K562 (cell line): Measurements from ENCODE around the gene ZBTB22. TPM values are rescaled to one million over a fixed set of nuclear protein-coding genes. Genes with fewer than 3 reads are reported as not detected.

Experiments
- AFF1 ChIP-seq, 2 experiments: fragments of 450-650 bp; IDR thresholded peaks; 2 replicates each; pipeline ENCODE4 v1.6.1; 2018; ENCODE audit warnings: mild to moderate bottlenecking in 2 of 2, low read depth in 1 of 2; ENCODE audit not compliant: partially characterized antibody in 2 of 2
- ARID1B ChIP-seq: fragments of 450-650 bp; IDR thresholded peaks from 2 replicates; pipeline ENCODE4 v1.6.1; 2016; ENCODE audit warnings: antibody characterized with exemption, mild to moderate bottlenecking, inconsistent platforms
- BHLHE40 ChIP-seq: IDR thresholded peaks from 2 replicates; pipeline ENCODE4 v1.6.1; 2011; ENCODE audit warnings: low read length, improper control_type of control experiment
- C11orf30 ChIP-seq: fragments of 450-650 bp; IDR thresholded peaks from 2 replicates; pipeline ENCODE4 v1.6.1; 2016; ENCODE audit warnings: low read depth, mild to moderate bottlenecking
- CAMTA2 ChIP-seq: fragments of 250-450 bp; sonication (Bioruptor Pico); conservative IDR thresholded peaks from 2 replicates; pipeline ENCODE4 v1.5.1; 2022
- CREB3L1 ChIP-seq: fragments of 450-650 bp; IDR thresholded peaks from 2 replicates; pipeline ENCODE4 v1.6.1; 2014; ENCODE audit warnings: low read depth, mild to moderate bottlenecking, moderate library complexity, borderline replicate concordance
- ERF ChIP-seq: fragments of 450-650 bp; formaldehyde crosslinking; IDR thresholded peaks from 2 replicates; pipeline ENCODE4 v1.4.0; 2020; ENCODE audit warnings: mild to moderate bottlenecking, mixed read lengths
- FOXM1 ChIP-seq, 2 experiments: fragments of 450-650 bp in 1 of 2; sonication (generic) in 1 of 2; formaldehyde crosslinking in 1 of 2; IDR thresholded peaks; 2 replicates each; pipeline versions ENCODE4 v1.6.1 to v1.9.0; 2017 to 2022; ENCODE audit warnings: low read depth in 2 of 2, mild to moderate bottlenecking in 2 of 2, missing genetic modification reagents in 1 of 2, moderate library complexity in 1 of 2
- GABPA ChIP-seq: fragments of 200-800 bp; sonication (Bioruptor generic); conservative IDR thresholded peaks from 2 replicates; pipeline ENCODE4 v1.6.1; 2016; ENCODE audit warnings: low read depth, missing genetic modification characterization, missing compliant biosample characterization
- GABPB1 ChIP-seq: sonication (generic); formaldehyde crosslinking; IDR thresholded peaks from 2 replicates; pipeline ENCODE4 v1.8.0; 2022; ENCODE audit warnings: mild to moderate bottlenecking, missing genetic modification reagents
- GATAD2A ChIP-seq: fragments of 450-650 bp; IDR thresholded peaks from 2 replicates; pipeline ENCODE4 v1.6.1; 2017
- HLTF ChIP-seq: fragments of 450-650 bp; IDR thresholded peaks from 2 replicates; pipeline ENCODE4 v1.6.1; 2016
- LEF1 ChIP-seq: fragments of 450-650 bp; IDR thresholded peaks from 2 replicates; pipeline ENCODE4 v1.6.1; 2016; ENCODE audit warnings: mild to moderate bottlenecking
- NRF1 ChIP-seq, 2 experiments: fragments of 450-650 bp; IDR thresholded peaks in 1 of 2; conservative IDR thresholded peaks in 1 of 2; 2 replicates each; pipeline ENCODE4 v1.6.1; 2014; ENCODE audit warnings: mild to moderate bottlenecking in 2 of 2
- SMAD1 ChIP-seq: fragments of 150-350 bp; IDR thresholded peaks from 2 replicates; pipeline ENCODE4 v1.6.1; 2014; ENCODE audit warnings: low read length, low read depth; ENCODE audit not compliant: partially characterized antibody
- SMARCA4 ChIP-seq: fragments of 450-650 bp; IDR thresholded peaks from 2 replicates; pipeline ENCODE4 v1.6.1; 2016
- TRIM28 ChIP-seq: fragments of 450-650 bp; IDR thresholded peaks from 2 replicates; pipeline ENCODE4 v1.6.1; 2017
- XRCC5 ChIP-seq: fragments of 200-400 bp; formaldehyde crosslinking; IDR thresholded peaks from 2 replicates; pipeline ENCODE4 v1.6.1; 2017; ENCODE audit warnings: low read depth, mild to moderate bottlenecking, low read length
- ZFP36 ChIP-seq: fragments of 150-350 bp; IDR thresholded peaks from 2 replicates; pipeline ENCODE4 v1.6.1; 2018; ENCODE audit warnings: low read length, low read depth; ENCODE audit not compliant: partially characterized antibody
- ZNF449 ChIP-seq: fragments of 250-450 bp; sonication (Bioruptor Pico); IDR thresholded peaks from 2 replicates; pipeline ENCODE4 v1.8.0; 2022; ENCODE audit warnings: moderate library complexity, mild to moderate bottlenecking, inconsistent platforms
- polyA plus RNA-seq, 8 experiments: library from polyadenylated mRNA; depleted of rRNA in 4 of 8; stranded (reverse) in 5 of 8; unstranded in 3 of 8; fragments of >200 nt; fragmentation: Nextera tagmentation in 2 of 8; fragmentation: Illumina TruSeq in 1 of 8; extraction: Ambion mirVana in 2 of 8; extraction: Trizol in 1 of 8; gene quantifications; 2 replicates each; pipeline versions ENCODE4 v1.2.1 to v1.2.3, GENCODE V29; 2011 to 2014; ENCODE audit warnings: inconsistent platforms in 1 of 8, missing spikeins in 1 of 8
- total RNA-seq, 7 experiments: library from RNA; depleted of rRNA in 6 of 7; stranded (reverse); fragments of >200 nt in 6 of 7; fragmentation: Illumina TruSeq in 2 of 7; extraction: Trizol in 2 of 7; gene quantifications; 2 replicates each; pipeline versions ENCODE4 v1.2.1 to v1.2.3, GENCODE V29; 2011 to 2021; ENCODE audit warnings: low replicate concordance in 1 of 7

Gene ZBTB22
- total and polyA plus RNA-seq, 9 of the 15 experiments (the other 6 are each of a cell fraction or from before 2014, with no cell fraction given): 0.21 to 11.9 (median 7.1) TPM

GRCh38 chr6:33317669-33318425 lies at the start of gene ZBTB22 (continued):
- no peak for TF ChIP-seq ZNF449 (CRISPR knock-in tag)
- TF ChIP-seq CREB3L1: peak; percentile 17; the same call in 1 of the 2 replicates
- peak; percentile 76 for TF ChIP-seq SMARCA4
- no peak for TF ChIP-seq SMAD1
- TF ChIP-seq NRF1 (conservative IDR thresholded peaks at IDR 0.05 in 1 of 2, IDR thresholded peaks at IDR 0.05 in 1 of 2): peak; percentile 62 to 75
- peak; percentile 86 for TF ChIP-seq FOXM1 (IDR thresholded peaks at IDR 0.05; ENCODE audit: low read depth)
- TF ChIP-seq FOXM1 (CRISPR knock-in tag; IDR thresholded peaks at IDR 0.05; ENCODE audit: low read depth): no peak
- TF ChIP-seq GATAD2A: no peak
- TF ChIP-seq CAMTA2 (CRISPR knock-in tag): 0 out of 2 replicates have a peak, but pooled peaks have one; percentile 9
- no peak for TF ChIP-seq ZFP36
- TF ChIP-seq TRIM28: peak; percentile 88
- peak; percentile 86 for TF ChIP-seq HLTF
- TF ChIP-seq ERF (CRISPR knock-in tag): 0 out of 2 replicates have a peak, but pooled peaks have one; percentile 77
- peak in 1 of 2 experiments; percentile 56 for TF ChIP-seq AFF1 (IDR thresholded peaks at IDR 0.05; ENCODE audit: low read depth in 1 of 2, partially characterized antibody in 2 of 2)
- peak; percentile 60 for TF ChIP-seq ARID1B
- TF ChIP-seq BHLHE40: peak; percentile 67
- TF ChIP-seq LEF1: peak; percentile 43; the same call in 1 of the 2 replicates
- TF ChIP-seq GABPB1 (CRISPR knock-in tag): no peak
- peak; percentile 19; the same call in 1 of the 2 replicates for TF ChIP-seq C11orf30
- peak; percentile 32; the same call in 1 of the 2 replicates for TF ChIP-seq XRCC5
- peak; percentile 38; the same call in 1 of the 2 replicates for TF ChIP-seq GABPA (tag)
